BE2C (cell line): ENCODE measurements around the gene CCL19.
"Not testable (repeated sequence)": the region's sequence is repeated elsewhere in the genome, so short reads cannot be mapped to it uniquely, and the experiment has no call there.

ENCODE experiments used
- DNase-seq: peaks from one replicate; pipeline ENCODE4 v3.0.0-alpha.2; 2020
- H3K27me3 ChIP-seq: fragments of 250-450 bp; sonication (Bioruptor Pico); 2 replicates; pipeline ENCODE4 v1.5.1; 2020; ENCODE audit warnings: mild to moderate bottlenecking
- H3K36me3 ChIP-seq: fragments of 250-450 bp; sonication (Bioruptor Pico); 2 replicates; pipeline ENCODE4 v1.5.1; 2020; ENCODE audit warnings: mild to moderate bottlenecking
- H3K4me1 ChIP-seq: fragments of 250-450 bp; sonication (Bioruptor Pico); 2 replicates; pipeline ENCODE4 v1.5.1; 2020
- H3K4me3 ChIP-seq: 2 replicates; pipeline ENCODE4 v1.5.1; 2011; ENCODE audit warnings: low read depth, low read length
- H3K9me3 ChIP-seq: fragments of 250-450 bp; sonication (Bioruptor Pico); 2 replicates; pipeline ENCODE4 v1.5.1; 2020
- CTCF ChIP-seq: IDR thresholded peaks from 2 replicates; pipeline ENCODE4 v1.5.1; 2012; ENCODE audit warnings: mild to moderate bottlenecking, low read depth, low read length

Gene CCL19

GRCh38 chr9:34723141-34723540 is 32.1 kb upstream of the CCL19 start:
- no peak overlapping the region for H3K4me3 ChIP-seq
- no peaks in the 10 kb centered on the region for H3K9me3 ChIP-seq
- TF ChIP-seq CTCF, result no peak
- H3K4me1 ChIP-seq, result no peaks in the 10 kb centered on the region
- H3K36me3 ChIP-seq, result no peaks in the 10 kb centered on the region
- no peak for DNase-seq
- no peaks in the 10 kb centered on the region for H3K27me3 ChIP-seq

GRCh38 chr9:34719769-34720025 is 28.6 kb upstream of the CCL19 start:
- H3K27me3 ChIP-seq, H3K4me3 ChIP-seq, H3K4me1 ChIP-seq, H3K36me3 ChIP-seq, H3K9me3 ChIP-seq, DNase-seq: not testable (repeated sequence)

GRCh38 chr9:34719021-34719768 is 28.1 kb upstream of the CCL19 start:
- Histone ChIP-seq H3K9me3 (no peaks in the 10 kb centered on the region), H3K4me3 (no peak overlapping the region), H3K27me3 (peaks cover 6% of the 10 kb centered on the region; the same call in 1 of the 2 replicates), H3K4me1 (no peaks in the 10 kb centered on the region), H3K36me3 (no peaks in the 10 kb centered on the region)
- TF ChIP-seq CTCF, result no peak
- no peak for DNase-seq

- Histone ChIP-seq H3K9me3 (no peaks in the 10 kb centered on the region), H3K4me3 (no peak overlapping the region), H3K36me3 (no peaks in the 10 kb centered on the region), H3K4me1 (no peaks in the 10 kb centered on the region), H3K27me3 (peaks cover 17% of the 10 kb centered on the region)
- DNase-seq, result no peak
- TF ChIP-seq CTCF, result no peak
These were observed 27.0 kb upstream of the CCL19 start for GRCh38 chr9:34717996-34718614.

- no peak for DNase-seq
- H3K4me3 ChIP-seq, result no peak overlapping the region
- H3K4me1 ChIP-seq, result no peaks in the 10 kb centered on the region
- TF ChIP-seq CTCF, result no peak
- peaks cover 20% of the 10 kb centered on the region for H3K27me3 ChIP-seq
- no peaks in the 10 kb centered on the region for H3K9me3 ChIP-seq
- no peaks in the 10 kb centered on the region for H3K36me3 ChIP-seq
These were observed 25.6 kb upstream of the CCL19 start for GRCh38 chr9:34716711-34717110.

GRCh38 chr9:34715639-34716215 is 24.7 kb upstream of the CCL19 start:
- no peaks in the 10 kb centered on the region for H3K4me1 ChIP-seq
- no peaks in the 10 kb centered on the region for H3K36me3 ChIP-seq
- TF ChIP-seq CTCF, result no peak
- no peak overlapping the region for H3K4me3 ChIP-seq
- H3K27me3 ChIP-seq, result peaks cover 20% of the 10 kb centered on the region
- DNase-seq, result no peak
- no peaks in the 10 kb centered on the region for H3K9me3 ChIP-seq
